GM23248 (cell line): ENCODE data around the gene METTL4. TPM values are rescaled to one million over a fixed set of nuclear protein-coding genes. Genes with fewer than 3 reads are reported as not detected.

Experiments used
- DNase-seq: peaks from one replicate; pipeline ENCODE4 v3.0.0-alpha.2; 2015
- H2AFZ ChIP-seq: fragments of 200-600 bp; sonication (generic); 2 replicates; pipeline ENCODE4 v1.6.1; 2016; ENCODE audit warnings: antibody characterized with exemption
- H3F3A ChIP-seq: fragments of 200-600 bp; sonication (generic); 2 replicates; pipeline ENCODE4 v1.6.1; 2016; ENCODE audit warnings: mild to moderate bottlenecking, antibody characterized with exemption, mixed run types; ENCODE audit not compliant: insufficient read depth
- H3K27ac ChIP-seq: fragments of 200-600 bp; sonication (generic); 2 replicates; pipeline ENCODE4 v1.5.1; 2016; ENCODE audit warnings: mild to moderate bottlenecking
- H3K27me3 ChIP-seq: fragments of 200-600 bp; sonication (generic); replicated peaks from 2 replicates; pipeline ENCODE4 v1.6.1; 2016; ENCODE audit warnings: mild to moderate bottlenecking; ENCODE audit not compliant: insufficient read depth
- H3K36me3 ChIP-seq: fragments of 200-600 bp; sonication (generic); 2 replicates; pipeline ENCODE4 v1.6.1; 2016; ENCODE audit warnings: low read depth, mild to moderate bottlenecking
- H3K4me1 ChIP-seq: fragments of 200-600 bp; sonication (generic); 2 replicates; pipeline ENCODE4 v1.6.1; 2016; ENCODE audit warnings: mild to moderate bottlenecking; ENCODE audit not compliant: insufficient read depth
- H3K4me2 ChIP-seq: fragments of 200-600 bp; sonication (generic); one replicate; pipeline ENCODE4 v1.6.1; 2016; ENCODE audit warnings: mild to moderate bottlenecking; ENCODE audit not compliant: unreplicated experiment
- H3K4me3 ChIP-seq: fragments of 200-600 bp; sonication (generic); 2 replicates; pipeline ENCODE4 v1.5.1; 2016; ENCODE audit warnings: mild to moderate bottlenecking
- H3K79me2 ChIP-seq: fragments of 200-600 bp; sonication (generic); 2 replicates; pipeline ENCODE4 v1.6.1; 2016; ENCODE audit warnings: mild to moderate bottlenecking; ENCODE audit not compliant: insufficient read depth
- H3K9ac ChIP-seq: fragments of 200-600 bp; sonication (generic); 2 replicates; pipeline ENCODE4 v1.6.1; 2016; ENCODE audit warnings: mild to moderate bottlenecking
- H3K9me2 ChIP-seq: fragments of 200-600 bp; sonication (generic); 2 replicates; pipeline ENCODE4 v1.6.1; 2016; ENCODE audit warnings: mixed run types, mild to moderate bottlenecking, moderate library complexity; ENCODE audit not compliant: insufficient read depth
- H3K9me3 ChIP-seq: fragments of 200-600 bp; sonication (generic); one replicate; pipeline ENCODE4 v1.6.1; 2017; ENCODE audit warnings: low read depth
- H4K20me1 ChIP-seq: fragments of 200-600 bp; sonication (generic); 2 replicates; pipeline ENCODE4 v1.6.0; 2016; ENCODE audit not compliant: insufficient read depth
- EZH2 ChIP-seq: fragments of 200-600 bp; sonication (generic); IDR thresholded peaks from 2 replicates; pipeline ENCODE4 v1.6.1; 2018; ENCODE audit warnings: antibody characterized with exemption, mild to moderate bottlenecking; ENCODE audit not compliant: insufficient read depth, poor library complexity, severe bottlenecking
- EZH2phosphoT487 ChIP-seq: fragments of 200-600 bp; sonication (generic); IDR thresholded peaks from 2 replicates; pipeline ENCODE4 v1.6.1; 2018; ENCODE audit warnings: antibody characterized with exemption, moderate library complexity, mild to moderate bottlenecking, low read depth; ENCODE audit not compliant: insufficient read depth
- WGBS, 2 experiments: methylation state at CpG; one replicate each; pipeline ENCODE4 v1.1.6; 2015 to 2017; ENCODE audit warnings: low lambda C conversion rate in 2 of 2, low coverage in 1 of 2; ENCODE audit errors: missing lambda C conversion rate in 2 of 2; 5-methylcytosine and 5-hydroxymethylcytosine counted together
- in situ Hi-C: fragments of 300-500 bp; cut with MboI; formaldehyde crosslinking; loops from 2 replicates; pipeline ENCODE4 v1.15.0; 2020
- polyA plus RNA-seq: library from polyadenylated mRNA; unstranded; fragments of >200 nt; fragmentation: Nextera tagmentation; extraction: Ambion mirVana; gene quantifications from 2 replicates; pipeline ENCODE4 v1.2.1, GENCODE V29; 2016
- total RNA-seq: library from RNA; depleted of rRNA; stranded (reverse); fragments of >200 nt; shearing (Covaris generic); gene quantifications from 2 replicates; pipeline ENCODE4 v1.2.3, GENCODE V29; 2014

Gene METTL4
- total and polyA plus RNA-seq, 2 experiments from 2014 or later, result 5.6 to 9.9 TPM

- no peaks in the 10 kb centered on the region for H4K20me1 ChIP-seq
- 47 to 52% methylated on average over 2 of the region's 2 CpGs for WGBS, 2 experiments
- DNase-seq, result peak; percentile 20
- no peaks in the 10 kb centered on the region for H3K27me3 ChIP-seq
- H3K4me2 ChIP-seq, result peak overlapping the region; percentile 88
- peak overlapping the region; percentile 95 for H3K4me3 ChIP-seq
- H3K9ac ChIP-seq, result peak overlapping the region; percentile 91
- no peaks in the 10 kb centered on the region for H3K9me2 ChIP-seq
- peaks cover 66% of the 10 kb centered on the region for H3K79me2 ChIP-seq
- peak overlapping the region; percentile 97 for H2AFZ ChIP-seq
- H3F3A ChIP-seq, result 0 out of 2 replicates have a peak, but pooled peaks cover 5% of the 10 kb centered on the region
- H3K9me3 ChIP-seq, result no peaks in the 10 kb centered on the region
- in situ Hi-C loops, result no loop called here
- peak overlapping the region; percentile 2; the same call in 1 of the 2 replicates for H3K27ac ChIP-seq
- TF ChIP-seq EZH2phosphoT487, result no peak
- TF ChIP-seq EZH2, result no peak
- peaks cover 36% of the 10 kb centered on the region for H3K4me1 ChIP-seq
- no peaks in the 10 kb centered on the region; the same call in 1 of the 2 replicates for H3K36me3 ChIP-seq
Measured at GRCh38 chr18:2573408-2573807, 2.1 kb upstream of the METTL4 start.

DNA sequence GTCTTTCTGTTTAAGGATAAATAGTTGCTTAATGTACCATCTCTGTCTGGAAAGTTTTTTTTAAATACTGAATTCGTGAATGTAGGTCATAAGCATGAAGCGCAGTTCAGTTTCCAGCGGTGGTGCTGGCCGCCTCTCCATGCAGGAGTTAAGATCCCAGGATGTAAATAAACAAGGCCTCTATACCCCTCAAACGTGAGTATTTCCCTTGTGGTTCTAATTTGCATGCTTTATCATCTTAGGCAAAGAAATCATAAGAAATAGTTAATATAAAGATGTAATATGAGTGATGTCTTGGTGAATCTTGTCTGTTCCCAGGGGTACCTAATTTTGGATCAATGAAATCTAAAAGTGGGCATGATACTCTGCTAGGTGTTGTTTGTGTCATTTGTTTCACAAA is 1.6 kb upstream of the METTL4 start:
- H3K9ac ChIP-seq, result peak overlapping the region; percentile 91
- peaks cover 31% of the 10 kb centered on the region for H3K4me1 ChIP-seq
- no peaks in the 10 kb centered on the region for H3K9me2 ChIP-seq
- H3K36me3 ChIP-seq, result no peaks in the 10 kb centered on the region; the same call in 1 of the 2 replicates
- 0 out of 2 replicates have a peak, but pooled peaks cover 5% of the 10 kb centered on the region for H3F3A ChIP-seq
- H2AFZ ChIP-seq, result peak overlapping the region; percentile 97
- WGBS, 2 experiments, result 14 to 22% methylated on average over 5 of the region's 5 CpGs
- H4K20me1 ChIP-seq, result no peaks in the 10 kb centered on the region
- TF ChIP-seq EZH2, result no peak
- in situ Hi-C loops, result no loop called here
- peak overlapping the region; percentile 95 for H3K4me3 ChIP-seq
- H3K27ac ChIP-seq, result 0 out of 2 replicates have a peak overlapping the region, but pooled peaks have one; percentile 2
- peak; percentile 47 for DNase-seq
- no peaks in the 10 kb centered on the region for H3K9me3 ChIP-seq
- H3K27me3 ChIP-seq, result no peaks in the 10 kb centered on the region
- peaks cover 71% of the 10 kb centered on the region for H3K79me2 ChIP-seq
- H3K4me2 ChIP-seq, result peak overlapping the region; percentile 88

DNA sequence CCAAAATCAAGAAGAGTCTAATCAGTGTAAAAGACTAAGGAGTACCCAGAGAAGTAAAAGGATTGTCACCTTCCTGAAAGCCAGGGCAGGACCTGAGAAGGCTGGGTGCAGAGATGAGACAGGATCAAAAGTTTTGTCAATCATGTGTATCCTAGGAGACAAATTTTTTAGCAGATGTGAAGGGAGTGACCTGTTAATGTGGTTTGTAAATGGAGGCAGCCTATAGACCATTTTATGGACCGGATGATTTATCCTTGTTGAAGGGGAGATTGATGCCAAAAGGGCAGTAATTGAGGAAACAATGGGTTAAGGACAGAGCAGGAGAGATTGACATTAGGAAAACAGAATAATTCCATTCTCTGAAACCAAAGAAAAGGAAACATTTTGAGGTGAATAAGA is 865 bp upstream of the METTL4 start:
- Histone ChIP-seq H3K9me2 (no peaks in the 10 kb centered on the region), H3K4me1 (peaks cover 30% of the 10 kb centered on the region), H3K36me3 (no peaks in the 10 kb centered on the region), H3K4me2 (peak overlapping the region; percentile 88), H3K9me3 (no peaks in the 10 kb centered on the region), H2AFZ (peak overlapping the region; percentile 97), H3K27ac (peak overlapping the region; percentile 94), H3K4me3 (peak overlapping the region; percentile 95), H3K27me3 (no peaks in the 10 kb centered on the region), H3K79me2 (peaks cover 79% of the 10 kb centered on the region), H4K20me1 (no peaks in the 10 kb centered on the region), H3F3A (0 out of 2 replicates have a peak, but pooled peaks cover 5% of the 10 kb centered on the region), H3K9ac (peak overlapping the region; percentile 91)
- no peak for DNase-seq
- in situ Hi-C loops, result no loop called here
- 6 to 17% methylated on average over 1 of the region's 1 CpG for WGBS, 2 experiments
- TF ChIP-seq EZH2, result no peak
- TF ChIP-seq EZH2phosphoT487, result no peak

DNA sequence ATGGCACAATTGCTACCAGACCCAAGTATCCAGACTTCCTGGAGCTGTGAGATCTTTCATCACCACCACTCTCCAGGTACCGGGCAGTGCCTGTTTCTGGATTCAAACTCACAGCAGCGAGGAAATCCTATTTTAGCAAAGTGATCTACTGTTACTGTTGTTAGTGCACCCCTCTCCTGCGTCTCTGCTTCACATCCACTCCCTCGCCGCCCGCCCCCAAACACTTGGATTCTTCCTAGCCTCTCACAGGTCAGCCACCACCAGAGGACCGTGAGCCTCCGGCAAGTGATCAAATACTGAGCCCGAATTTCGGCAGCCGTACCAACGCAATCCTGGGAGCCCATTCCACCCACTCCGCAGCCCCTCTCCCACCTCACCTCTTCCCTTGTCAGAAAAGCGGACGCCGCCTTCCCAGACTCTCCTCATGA is 519 bp downstream of the METTL4 start:
- TF ChIP-seq EZH2phosphoT487 (no peak), EZH2 (no peak)
- Histone ChIP-seq H3K79me2 (peaks cover 83% of the 10 kb centered on the region), H3K4me3 (peak overlapping the region; percentile 95), H3K27me3 (no peaks in the 10 kb centered on the region), H3F3A (0 out of 2 replicates have a peak, but pooled peaks cover 5% of the 10 kb centered on the region), H3K4me1 (peaks cover 30% of the 10 kb centered on the region), H3K36me3 (no peaks in the 10 kb centered on the region; the same call in 1 of the 2 replicates), H3K9me2 (no peaks in the 10 kb centered on the region), H3K9ac (peak overlapping the region; percentile 91), H3K4me2 (peak overlapping the region; percentile 89), H2AFZ (peak overlapping the region; percentile 97), H3K9me3 (no peaks in the 10 kb centered on the region), H3K27ac (peak overlapping the region; percentile 94), H4K20me1 (no peaks in the 10 kb centered on the region)
- DNase-seq, result peak; percentile 85
- WGBS, 2 experiments, result 0% methylated on average over 11 to 16 of the region's 16 CpGs
- in situ Hi-C loops, result no loop called here
